ENCODE measurements around the gene ZFYVE26.
A peak's percentile ranks its signal among the peaks of the same experiment; 100 is the strongest.
"Not testable (repeated sequence)": the region's sequence is repeated elsewhere in the genome, so short reads cannot be mapped to it uniquely, and the experiment has no call there.

The ZFYVE26 gene

GRCh38 chr14:67705211-67705610 is 111.2 kb downstream of the ZFYVE26 start:
- DNase-seq (ENCODE audit: low read depth) = no peak

- DNase-seq (ENCODE audit: low read depth) = peak; percentile 9
Observed at GRCh38 chr14:67704484-67705089, 111.8 kb downstream of the ZFYVE26 start.

GRCh38 chr14:67703997-67704396 is 112.4 kb downstream of the ZFYVE26 start:
- no peak for DNase-seq (ENCODE audit: low read depth)

GRCh38 chr14:67701492-67701891 is 114.9 kb downstream of the ZFYVE26 start, which contains the start of gene RDH12:
Gene RDH12, plus strand, starts transcription at chr14:67701886. Its CDS starts 20,757 bp downstream, at chr14:67722643.
- not testable (repeated sequence) for DNase-seq (ENCODE audit: low read depth)

GRCh38 chr14:67698179-67698578 is 118.2 kb downstream of the ZFYVE26 start:
- no peak for DNase-seq (ENCODE audit: low read depth)

- no peak for DNase-seq (ENCODE audit: low read depth)
Observed at GRCh38 chr14:67697006-67697405, 119.4 kb downstream of the ZFYVE26 start.
